Fibroblast of villous mesenchyme (primary cell): ENCODE measurements around the gene MLEC. TPM values are rescaled to one million over a fixed set of nuclear protein-coding genes. Genes with fewer than 3 reads are reported as not detected.

Experiments used
- DNase-seq: peaks from one replicate; pipeline ENCODE4 v3.0.0-alpha.2; 2010; ENCODE audit warnings: low read depth
- H3K4me3 ChIP-seq: 2 replicates; pipeline ENCODE4 v1.5.1; 2011; ENCODE audit warnings: low read depth, mild to moderate bottlenecking, low read length
- total RNA-seq: library from RNA; depleted of rRNA; stranded (reverse); fragments of >200 nt; gene quantifications from 2 replicates; pipeline ENCODE4 v1.2.3, GENCODE V29; 2012
- TF ChIP-seq, protein P1 (sequence below): IDR thresholded peaks from 2 replicates; pipeline ENCODE4 v1.5.1; 2012; ENCODE audit warnings: low read depth, mild to moderate bottlenecking, low read length; ENCODE audit not compliant: insufficient read depth

Gene MLEC
- total RNA-seq, 1 donor, result 224 TPM

DNA sequence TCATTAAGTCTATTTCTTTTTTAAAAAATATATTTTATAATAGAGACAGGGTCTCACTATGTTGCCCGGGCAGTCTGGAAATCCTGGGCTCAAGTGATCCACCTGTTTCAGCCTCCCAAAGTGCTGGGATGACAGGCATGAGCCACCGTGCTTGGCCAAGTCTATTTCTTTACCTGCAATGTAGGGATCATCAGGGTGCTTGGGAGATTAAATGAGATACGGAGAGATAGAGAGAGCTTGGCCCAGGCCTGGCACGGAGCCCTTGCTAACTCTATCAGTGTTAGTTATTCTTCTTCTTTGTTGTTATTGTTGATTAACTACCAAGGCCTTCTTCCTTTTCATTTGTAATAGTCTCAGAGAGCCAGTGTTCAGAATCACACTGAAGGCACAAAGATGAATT, 43.4 kb upstream of the MLEC start:
- no peak overlapping the region for H3K4me3 ChIP-seq
- no peak for DNase-seq
- TF ChIP-seq, protein P1, sequence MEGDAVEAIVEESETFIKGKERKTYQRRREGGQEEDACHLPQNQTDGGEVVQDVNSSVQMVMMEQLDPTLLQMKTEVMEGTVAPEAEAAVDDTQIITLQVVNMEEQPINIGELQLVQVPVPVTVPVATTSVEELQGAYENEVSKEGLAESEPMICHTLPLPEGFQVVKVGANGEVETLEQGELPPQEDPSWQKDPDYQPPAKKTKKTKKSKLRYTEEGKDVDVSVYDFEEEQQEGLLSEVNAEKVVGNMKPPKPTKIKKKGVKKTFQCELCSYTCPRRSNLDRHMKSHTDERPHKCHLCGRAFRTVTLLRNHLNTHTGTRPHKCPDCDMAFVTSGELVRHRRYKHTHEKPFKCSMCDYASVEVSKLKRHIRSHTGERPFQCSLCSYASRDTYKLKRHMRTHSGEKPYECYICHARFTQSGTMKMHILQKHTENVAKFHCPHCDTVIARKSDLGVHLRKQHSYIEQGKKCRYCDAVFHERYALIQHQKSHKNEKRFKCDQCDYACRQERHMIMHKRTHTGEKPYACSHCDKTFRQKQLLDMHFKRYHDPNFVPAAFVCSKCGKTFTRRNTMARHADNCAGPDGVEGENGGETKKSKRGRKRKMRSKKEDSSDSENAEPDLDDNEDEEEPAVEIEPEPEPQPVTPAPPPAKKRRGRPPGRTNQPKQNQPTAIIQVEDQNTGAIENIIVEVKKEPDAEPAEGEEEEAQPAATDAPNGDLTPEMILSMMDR, result no peak

DNA sequence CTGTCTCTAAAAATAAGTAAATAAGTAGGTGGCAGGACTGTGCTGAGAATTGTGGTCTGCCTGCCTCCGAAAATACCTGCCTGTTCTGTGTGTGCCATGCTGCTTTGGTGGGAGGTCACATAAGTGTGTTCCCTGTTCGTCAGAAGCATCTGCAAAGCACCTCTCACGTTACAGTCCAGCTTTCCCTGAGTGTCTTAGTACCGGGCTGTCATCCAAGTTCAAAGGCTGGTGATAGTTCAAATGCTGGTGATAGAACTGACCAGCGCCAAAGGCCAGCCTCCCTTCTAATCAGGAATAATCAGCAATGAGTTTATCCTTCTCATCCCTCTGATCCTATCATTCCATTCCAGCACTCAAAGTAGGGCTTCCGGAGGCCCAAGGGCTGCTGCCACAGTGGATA, 40.9 kb upstream of the MLEC start:
- TF ChIP-seq, protein P1, result no peak
- no peak overlapping the region for H3K4me3 ChIP-seq
- DNase-seq, result no peak

DNA sequence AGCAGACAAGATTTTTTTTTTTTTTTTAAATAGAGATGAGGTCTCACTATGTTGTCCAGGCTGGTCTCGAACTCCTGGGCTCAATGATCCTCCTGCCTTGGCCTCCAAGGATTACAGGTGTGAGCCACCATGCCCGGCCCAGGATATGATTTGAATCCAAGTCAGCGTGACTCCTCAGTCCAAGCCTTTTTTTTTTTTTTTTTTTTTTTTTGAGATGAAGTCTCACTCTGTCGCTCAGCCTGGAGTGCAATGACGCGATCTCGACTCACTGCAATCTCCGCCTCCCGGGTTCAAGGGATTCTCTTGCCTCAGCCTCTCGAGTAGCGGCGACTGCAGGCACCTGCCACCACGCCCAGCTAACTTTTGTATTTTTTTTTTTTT, 39.6 kb upstream of the MLEC start:
- H3K4me3 ChIP-seq, result no peak overlapping the region
- no peak for DNase-seq
- TF ChIP-seq, protein P1, result no peak

DNA sequence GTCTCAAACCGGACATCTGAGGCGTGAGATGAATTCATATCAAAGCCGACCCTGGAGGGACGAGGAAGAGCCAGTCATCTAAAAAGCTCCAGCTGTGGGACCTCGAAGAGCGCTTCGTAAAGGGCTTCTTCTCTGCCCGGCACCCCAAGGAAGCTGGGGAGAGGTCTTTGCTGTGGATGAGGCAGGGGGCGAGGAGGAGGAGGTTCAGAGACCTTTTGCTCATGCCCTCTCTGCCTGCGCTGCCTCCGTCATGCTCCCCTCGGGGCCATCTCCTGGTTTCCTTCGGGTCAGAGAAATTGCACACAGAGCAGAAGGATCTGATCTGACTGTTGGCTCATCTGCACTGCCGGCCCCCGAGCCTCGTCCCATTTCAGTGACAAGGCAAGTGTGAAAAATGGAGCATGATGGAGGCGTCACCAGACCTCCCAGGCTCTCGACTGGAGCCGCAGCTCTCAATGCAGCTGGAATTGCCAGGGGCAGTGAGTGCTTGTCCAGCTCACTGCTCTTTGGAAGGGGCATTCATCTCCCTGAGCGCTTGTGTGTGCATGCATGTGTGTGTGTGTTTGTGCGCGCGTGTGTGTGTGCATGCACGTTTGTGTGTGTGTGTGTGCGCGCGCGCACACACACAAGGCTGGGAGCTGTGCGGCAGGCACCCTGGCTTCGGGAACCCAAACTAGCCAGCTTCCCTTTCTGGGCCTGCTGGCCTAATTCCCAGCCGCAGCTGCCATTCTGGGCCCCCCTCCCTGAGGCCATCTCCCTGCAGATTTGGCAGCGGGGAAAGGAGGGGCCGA, 37.3 kb upstream of the MLEC start:
- TF ChIP-seq, protein P1, result no peak
- no peak overlapping the region for H3K4me3 ChIP-seq
- DNase-seq, result no peak

DNA sequence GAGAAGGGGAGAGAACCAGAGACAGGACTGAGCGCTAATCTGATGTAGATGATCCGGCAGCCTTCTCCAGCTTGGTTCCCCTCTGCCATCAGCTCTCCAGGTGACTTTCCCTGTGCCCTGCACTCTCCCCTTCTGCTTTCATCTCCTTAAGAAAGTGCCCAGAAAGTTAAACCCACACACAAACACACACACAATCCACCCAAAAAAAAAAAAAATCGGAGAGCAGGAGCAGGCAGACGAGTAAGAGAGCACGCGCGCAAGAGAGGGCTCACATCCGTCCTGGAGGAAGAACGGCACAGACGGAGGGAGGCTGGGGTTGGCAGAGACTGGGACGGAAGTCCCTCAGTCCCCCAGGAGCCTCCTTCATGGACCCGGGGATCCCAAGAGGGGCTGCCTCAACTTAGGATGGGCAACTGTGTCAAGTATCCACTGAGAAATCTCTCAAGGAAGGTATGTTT, 36.7 kb upstream of the MLEC start:
- TF ChIP-seq, protein P1, result no peak
- no peak overlapping the region for H3K4me3 ChIP-seq
- no peak for DNase-seq

DNA sequence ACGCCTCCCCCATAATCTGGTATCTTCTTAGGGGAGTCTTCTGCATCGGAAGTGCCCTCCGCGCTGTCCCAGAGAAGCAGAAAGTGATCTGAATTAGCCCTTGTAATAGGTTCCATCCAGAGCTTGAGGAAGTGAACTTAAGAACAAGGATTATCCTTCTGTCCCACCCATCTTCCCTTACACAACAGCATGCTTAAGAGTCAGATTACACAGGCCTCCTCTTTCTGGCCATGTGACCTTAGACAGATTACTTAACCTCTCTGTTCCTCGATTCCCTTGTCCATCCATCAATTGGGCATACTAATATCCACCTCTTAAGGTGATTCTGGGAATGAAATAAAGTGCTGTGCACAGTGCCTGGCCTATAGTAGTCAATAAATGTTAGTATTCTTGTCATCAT, 35.1 kb upstream of the MLEC start:
- peak; percentile 65 for DNase-seq
- H3K4me3 ChIP-seq, result no peak overlapping the region
- TF ChIP-seq, protein P1, result no peak
